Femur (tissue), 1 donor: ENCODE results near the gene PTPRT.

Source experiments
- DNase-seq: peaks from one replicate; pipeline ENCODE4 v3.0.0-alpha.2; 2017

The PTPRT gene

DNA sequence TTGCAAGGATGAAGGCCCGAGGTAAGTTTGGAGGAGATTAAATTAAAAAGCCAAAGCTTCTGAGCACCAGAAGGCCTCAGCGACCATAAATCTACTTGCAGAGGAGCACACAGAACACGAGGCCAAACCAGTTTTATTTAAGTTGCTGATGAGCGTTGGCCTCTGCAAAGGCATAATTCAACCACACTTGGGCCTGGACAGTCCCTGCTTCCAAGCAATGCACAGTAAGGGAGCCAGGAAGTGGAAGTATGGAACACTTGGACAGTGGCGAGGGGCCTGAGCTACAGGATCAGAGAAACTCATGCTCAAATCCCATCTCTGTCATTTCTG is 92.8 kb downstream of the PTPRT start:
- DNase-seq = no peak

DNA sequence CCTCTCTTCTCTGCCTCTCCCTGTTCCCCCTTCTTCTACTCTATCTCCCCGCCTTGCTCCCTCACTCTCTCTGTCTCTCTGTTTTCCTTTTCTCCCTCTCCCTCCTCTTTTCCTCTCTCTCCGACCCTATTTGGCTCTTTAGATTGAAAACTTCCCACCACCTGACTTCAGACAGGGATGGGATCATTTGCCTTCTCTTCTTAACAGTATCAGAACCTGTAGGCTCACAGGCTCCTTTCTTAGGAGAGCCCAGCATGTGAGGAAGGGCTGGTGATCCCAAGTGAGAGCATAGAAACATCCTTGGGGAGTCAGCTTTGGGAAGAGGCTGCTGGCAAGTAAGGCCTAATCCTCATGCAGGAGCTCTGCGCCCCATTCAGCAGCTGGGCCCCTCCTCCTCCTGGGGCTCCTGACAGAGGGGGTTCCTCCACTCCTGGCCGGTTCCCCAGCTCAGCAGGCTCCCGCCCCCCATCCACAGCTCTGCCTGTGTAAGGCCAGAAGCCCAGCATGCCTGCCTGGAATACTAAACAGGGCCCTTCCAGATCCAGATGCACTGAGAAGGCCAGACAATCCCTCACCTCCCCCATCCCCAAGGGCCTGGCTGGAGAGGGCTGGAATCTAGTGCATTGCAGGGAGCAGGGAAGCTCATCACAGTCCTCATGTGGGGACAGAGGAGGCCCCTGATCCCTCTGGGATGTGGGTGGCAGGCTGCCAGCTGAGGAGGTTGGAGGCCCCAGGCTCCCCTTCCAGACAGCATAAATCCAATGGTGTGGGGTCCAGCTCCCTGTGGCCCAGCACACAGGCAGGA is 93.4 kb downstream of the PTPRT start:
- peak; percentile 87 for DNase-seq

DNA sequence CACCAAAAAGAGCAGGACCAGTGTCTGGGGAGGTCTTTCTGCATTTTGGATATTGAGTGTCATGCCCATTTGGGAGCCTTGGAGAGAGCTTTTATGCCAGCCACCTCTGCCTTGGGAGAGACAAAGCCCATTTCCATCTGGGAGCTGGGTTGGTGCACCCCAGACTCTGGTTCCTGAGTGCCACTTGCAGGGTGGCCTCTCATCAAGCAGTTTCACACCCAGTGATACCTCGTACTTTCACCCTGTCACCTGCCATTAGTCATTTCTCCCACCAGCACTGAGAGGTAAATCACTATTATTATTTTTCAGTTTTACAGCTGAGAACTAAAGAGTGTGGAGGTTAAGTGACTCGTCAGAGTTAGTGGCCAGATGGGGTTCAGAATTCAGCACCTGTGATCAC is 94.7 kb downstream of the PTPRT start:
- no peak for DNase-seq

DNA sequence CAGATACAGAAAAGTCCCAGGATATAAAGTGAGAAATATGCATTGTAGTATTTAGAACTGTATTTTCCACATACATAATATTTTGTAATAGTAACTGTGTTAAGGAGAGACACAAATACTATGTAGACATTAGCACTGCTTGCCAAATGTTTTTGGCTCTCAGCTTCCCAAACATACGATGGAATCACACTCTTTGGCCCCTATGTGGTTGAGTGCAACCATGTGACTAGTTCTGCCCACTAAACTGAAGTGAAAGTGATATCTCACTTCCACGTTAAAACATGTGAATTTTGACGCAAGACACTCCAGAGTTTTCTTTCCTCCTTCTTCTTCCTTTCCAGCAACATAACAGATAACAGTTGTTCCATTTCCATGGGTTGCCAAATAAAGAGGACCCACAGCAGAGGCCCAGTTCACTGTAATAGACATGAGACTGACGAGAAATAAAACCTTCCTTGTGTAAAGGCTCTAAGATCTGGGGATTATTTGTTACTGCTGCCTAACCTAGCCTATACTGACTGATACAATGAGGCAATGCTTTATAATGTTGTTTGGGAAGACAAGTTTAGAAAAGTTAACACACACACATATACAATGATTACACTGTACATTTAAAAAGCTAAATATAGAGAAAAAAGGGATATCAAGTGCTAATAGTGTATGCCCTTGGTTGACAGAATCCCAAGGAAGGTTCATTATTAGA is 97.2 kb downstream of the PTPRT start:
- no peak for DNase-seq

DNA sequence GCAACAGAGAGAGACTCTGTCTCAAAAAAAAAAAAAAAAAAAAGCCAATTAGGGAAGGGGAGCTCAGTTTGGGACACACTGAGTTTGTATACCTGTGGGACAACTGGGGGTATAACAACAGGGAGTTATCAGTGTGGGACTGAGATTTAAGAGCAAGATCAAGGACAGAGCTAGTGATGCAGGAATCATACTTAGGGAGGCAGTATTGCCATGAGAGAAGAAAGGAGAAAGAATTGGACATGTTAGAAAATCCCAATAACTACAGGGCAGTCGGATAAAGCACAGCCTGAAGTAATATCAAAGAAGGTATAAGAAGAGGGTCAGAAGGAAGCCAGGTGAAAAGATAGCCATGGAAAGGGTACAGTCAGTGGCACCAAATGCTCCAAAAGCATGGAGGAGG is 121.2 kb downstream of the PTPRT start:
- no peak for DNase-seq

DNA sequence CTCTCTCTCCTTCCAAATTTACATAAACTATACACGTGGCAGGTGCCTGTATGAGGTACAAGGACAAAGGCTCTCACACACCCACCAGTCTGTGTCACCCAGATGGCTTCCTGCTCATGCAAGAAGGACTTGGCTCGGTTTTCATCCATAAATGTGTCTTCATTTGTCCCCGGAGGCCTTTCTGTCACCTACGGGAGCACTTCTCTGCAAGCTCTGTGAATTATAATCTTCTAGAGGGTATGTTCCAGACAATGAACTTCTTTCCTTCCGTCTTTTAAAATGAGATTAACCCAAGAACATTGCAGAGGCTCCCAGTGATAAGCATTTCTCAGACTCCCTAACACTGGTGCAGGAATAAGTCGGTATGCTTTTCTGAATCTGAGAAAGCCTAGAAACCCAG is 123.6 kb downstream of the PTPRT start:
- DNase-seq = no peak

DNA sequence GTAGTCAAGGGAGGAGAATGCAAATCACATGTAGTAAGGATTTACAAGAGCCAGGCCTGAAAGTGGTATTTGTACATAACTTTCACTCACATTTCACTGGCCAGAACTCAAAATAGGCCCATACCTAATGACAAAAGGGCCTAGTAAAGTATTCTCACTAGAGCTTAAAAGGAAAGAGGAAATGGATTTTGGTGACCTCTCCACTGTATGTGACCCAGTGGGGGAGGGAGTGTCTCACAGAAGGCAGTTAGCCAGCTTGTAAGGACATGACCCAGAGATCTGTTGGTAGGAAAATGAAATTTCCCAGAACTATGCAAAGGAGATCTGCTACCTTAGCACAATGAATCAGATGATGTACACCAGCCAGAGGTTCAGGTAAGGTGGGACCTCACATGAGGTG is 124.4 kb downstream of the PTPRT start:
- DNase-seq = no peak

DNA sequence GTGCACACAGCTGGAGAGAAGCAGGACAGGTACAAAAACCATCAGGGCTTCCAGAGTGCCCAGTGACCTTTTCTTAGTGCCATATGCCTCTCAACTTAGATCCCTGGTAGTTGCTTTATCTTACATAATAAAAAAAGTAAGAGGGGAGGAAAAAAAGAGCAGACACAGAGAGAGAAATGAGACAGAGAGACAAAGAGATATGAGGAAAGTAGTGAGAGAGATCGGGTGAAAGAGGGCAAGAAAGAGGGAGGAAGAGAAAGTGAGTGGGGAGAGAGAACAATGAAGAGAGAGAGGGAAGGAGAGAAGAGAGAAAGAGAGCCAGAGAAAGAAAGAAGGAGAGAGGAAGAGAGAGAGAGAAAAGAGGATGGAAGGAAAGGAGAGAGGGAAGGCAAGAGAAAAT is 131.6 kb downstream of the PTPRT start:
- no peak for DNase-seq

DNA sequence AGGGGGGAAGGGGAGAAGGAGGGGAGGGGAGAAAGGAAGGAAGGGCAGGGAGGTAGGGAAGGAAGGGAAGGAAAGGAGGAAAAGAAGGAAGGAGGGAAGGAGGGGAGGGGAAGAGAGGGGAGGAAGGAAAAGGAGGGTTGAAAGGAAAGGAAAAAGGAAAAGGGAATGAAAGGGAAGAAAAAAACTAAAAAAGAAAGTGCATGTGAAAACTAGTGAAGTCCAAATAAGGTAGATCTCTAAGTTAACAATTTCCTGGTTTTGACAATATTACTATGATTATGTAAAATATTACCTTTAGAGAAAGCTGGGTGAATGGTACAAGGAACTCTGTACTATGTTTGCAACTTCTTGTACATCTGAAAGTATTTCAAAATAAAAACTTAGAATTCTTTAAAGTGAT is 132.4 kb downstream of the PTPRT start:
- DNase-seq = no peak

DNA sequence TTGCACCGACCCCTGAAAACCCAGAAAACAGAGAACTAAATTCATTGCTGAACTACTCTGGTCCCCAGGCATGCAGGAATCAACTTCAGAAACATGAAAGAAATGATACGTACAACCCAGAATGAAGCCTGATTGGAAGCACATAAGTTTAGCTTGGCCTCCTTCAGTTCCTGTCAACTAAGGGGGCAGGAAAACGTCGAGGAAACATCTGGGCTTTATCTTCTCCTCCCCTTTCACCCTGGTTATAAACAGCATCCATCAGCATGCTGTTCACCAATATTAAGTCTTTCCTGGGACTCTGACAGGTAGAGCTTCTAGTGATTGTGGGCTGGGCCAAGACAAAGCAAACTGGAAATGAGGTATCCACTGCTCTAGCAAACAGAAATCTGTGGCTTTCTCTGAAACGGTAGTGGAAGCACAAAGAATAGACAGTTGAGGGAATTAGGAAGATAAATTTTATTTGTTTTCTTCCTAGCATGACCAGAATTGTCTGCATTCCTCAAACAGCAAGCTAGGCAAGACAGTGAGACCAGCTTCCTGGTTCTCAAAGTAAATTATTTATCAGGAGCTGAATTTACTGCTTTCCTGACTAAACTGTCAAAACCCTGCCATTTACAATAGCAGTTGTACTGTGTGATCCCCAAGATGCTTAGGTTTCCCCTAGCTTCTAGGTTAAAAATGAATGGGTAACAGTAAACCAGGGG is 134.4 kb downstream of the PTPRT start:
- DNase-seq = no peak

DNA sequence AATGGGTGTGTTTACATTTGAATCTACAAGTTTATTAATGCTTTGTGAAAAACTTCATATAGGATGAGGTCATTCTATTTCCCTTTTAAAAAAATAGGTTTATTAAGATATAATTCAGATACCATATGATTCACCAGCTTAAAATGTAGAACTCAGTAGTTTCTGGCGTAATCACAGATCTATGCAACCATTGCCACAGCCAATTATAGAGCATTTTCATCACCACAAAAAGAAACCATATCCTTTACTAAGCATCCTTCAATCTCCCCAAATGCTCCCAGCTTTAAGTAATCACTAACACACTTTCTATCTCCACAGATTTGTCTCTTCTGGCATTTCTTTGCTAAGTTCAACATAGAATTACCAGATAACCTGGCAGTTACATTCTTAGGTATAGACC is 137.2 kb downstream of the PTPRT start:
- no peak for DNase-seq

DNA sequence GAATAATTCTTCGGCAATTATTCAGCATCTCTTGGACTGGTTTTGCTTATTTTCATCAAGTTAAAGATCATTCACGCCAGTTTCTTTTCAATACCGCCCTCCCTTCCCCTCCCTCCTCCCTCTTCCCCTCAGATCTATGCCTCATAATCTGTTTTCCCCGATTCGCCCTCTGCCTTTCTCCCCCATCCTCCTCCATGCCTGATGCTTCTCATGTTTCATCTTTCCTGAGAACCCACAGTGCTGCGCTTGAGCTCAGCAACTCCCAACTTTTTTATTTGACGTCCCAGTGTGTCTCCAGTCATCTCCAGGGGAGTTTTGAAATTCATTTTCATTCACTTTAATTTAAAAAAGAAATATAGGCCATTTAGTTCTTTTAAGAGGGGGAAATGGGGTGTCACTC is 142.7 kb downstream of the PTPRT start:
- no peak for DNase-seq

DNA sequence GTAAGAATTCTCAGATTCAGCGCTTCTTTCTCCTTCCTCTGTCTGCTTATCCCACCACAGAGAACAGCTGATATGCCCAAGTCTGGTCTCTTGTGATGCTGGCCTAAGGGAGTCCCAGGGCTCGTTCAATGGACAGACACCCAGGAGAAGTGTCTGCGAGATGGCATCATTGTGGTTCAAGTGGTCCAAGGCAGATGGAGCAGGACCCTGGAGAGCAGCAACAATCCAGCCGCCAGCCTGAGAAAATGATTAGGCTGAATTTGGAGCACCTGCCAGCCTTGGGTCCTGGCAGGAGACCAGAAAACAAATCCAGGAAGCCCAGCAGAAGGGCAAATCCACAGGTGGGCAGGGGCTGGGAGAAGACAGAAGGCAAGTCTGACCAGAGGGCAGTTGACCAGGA is 145.8 kb downstream of the PTPRT start:
- no peak for DNase-seq

DNA sequence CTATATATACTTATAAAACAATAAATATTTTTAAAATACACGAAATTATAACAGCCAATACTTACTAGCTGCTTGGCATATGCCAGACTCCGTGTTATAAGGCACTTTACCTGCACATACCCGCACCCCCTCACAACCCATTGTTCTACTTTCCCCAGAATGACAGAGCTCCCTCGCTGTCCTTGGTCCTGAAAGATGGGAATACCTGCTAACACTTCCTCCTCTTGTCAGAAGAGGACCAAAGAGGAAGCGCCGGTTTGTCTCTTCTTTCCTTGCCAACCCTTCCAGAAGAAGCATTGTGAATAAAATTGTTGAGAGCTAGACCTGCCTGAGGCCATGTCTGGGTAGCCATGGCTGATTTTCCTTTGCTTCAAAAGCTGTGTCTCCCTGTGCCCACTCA is 149.3 kb downstream of the PTPRT start:
- DNase-seq = no peak

DNA sequence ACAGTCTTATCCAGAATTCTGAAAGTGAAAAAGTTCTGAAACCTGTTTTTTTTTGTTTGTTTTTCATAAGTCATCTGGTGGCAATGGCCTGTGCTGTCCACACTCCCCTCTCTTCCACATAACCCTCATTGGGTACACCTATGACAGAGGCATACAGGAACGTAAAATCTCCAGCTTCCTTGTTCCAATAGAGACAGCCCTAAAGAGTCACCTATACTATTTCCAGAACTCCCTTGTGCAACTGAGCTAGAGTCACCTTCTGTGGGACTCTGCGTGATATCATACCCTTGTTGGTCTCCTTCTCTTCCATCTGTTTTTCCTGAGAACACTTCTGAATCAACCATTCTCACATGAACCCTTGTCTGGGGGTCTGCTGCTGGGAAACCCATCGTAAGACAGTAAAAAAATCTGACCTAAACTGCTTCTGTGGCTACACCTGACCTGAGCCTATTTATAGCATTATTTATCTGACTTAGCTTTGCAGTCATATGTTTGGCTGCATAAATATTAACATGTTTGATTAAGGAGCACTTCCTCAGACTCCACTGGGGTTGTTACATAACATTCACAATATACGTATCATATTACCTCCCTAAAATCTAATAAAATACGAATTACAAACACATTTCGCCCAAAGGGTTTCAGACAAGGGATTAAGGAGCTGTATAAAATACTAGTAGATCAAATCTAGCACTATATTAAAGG is 151.9 kb downstream of the PTPRT start:
- DNase-seq = no peak

DNA sequence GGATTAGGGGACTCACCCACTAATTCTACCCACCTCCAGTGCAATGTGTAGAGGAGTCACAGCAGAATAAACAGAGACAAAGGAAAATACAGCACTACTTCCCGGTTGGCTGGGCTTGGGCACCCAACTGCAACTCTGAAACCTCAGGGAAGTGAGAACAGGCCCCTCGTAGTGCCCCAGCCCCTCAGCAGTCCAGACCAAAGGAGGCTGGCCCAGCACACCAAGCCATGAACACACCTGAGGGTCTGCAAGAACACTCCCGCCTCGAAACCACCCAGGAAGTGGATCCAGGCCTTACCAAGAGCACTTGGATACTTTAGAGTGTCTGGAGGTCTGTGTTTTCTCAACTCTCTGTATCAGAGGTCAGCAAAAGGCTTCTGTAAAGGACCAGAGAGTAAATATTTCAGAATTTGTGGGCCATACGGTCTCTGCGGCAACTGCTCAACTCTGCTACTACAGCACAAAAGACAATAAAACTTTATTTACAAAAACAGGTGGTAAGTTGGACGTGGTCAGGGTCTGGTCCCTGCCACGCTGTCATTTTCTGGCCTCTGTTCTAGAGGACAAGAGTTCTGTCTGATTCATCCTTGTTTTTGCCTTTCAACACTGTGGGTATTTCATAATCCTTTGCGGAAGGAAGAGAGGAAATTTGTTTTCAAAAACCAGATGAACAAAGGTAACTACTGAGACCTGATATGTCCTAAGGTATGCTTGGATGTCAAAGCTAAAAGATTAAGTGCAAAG is 154.6 kb downstream of the PTPRT start:
- DNase-seq = no peak

DNA sequence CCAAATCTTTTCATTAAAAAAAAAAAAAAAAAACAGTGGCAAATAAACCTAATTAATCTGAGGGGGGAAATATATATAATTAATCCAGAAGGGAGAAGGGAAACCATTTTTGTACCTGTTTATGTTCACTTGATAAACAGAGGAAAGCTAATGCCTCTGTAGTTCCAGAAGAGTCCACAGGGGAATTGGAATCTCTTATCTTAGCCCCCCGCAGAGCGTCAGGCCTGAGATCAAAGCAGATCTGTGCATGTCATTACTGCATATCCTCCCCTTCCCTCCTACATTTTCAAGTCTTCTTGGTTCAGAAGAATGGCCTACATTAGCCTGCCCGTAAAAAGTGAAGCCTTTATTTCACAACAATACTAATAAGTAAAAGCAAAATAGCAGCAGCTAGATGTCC is 157.2 kb downstream of the PTPRT start:
- no peak for DNase-seq

DNA sequence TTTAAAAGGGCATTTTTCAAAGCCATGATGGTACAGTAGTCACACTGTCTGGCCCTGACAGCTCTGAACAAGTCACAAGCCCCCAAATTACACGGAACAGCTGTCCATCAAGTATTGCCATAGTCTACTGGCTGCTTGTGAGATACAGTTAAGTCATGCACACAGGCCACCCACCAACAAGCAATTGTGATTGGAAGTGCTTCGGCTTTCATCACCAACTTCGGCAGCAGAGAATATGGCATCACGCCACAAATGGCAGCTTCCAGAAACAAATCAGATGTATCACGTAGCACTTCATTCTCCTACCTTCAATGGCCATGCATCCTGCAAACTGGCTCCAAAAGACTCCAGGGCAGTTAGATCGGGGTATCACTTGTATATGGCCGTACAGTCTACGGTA is 160.5 kb downstream of the PTPRT start:
- DNase-seq = no peak

DNA sequence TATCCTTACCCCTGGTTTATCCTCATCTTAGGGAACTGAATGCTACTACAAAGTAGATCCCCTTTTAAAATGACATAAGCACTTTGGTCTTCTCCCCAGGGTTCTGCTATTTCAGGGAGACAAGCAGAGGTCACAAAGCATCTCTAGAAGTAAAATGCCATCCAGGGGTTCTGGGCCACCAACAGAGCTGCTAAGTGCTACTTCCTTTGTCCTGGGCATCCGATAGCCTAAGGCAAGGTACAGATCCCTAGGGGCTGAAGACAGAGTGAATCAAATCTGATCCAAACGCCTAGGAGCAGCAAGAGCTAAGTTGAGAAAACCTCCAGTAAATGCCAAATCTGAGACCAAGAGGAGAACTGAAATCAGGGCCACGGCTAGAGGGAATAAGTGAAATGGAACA is 161.2 kb downstream of the PTPRT start:
- DNase-seq = no peak

DNA sequence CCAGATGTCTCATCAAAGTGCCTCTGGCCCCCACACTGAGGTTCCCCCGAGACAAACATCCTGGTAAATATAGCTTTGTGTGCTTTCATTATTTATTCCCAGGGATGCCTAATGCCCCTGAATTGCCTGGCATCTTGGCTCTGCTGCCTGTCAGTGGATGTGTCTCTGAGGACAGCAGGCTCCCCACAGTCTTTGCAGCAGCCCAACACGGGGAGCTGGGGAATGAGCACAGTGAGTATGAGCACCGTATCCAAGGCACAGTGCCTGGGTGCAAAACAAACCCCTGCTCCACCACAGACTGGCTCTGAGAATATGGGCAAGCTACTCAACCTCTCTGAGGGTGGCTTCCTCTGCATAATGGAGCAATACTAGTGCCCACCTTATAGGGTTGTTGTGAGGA is 165.9 kb downstream of the PTPRT start:
- DNase-seq = no peak

DNA sequence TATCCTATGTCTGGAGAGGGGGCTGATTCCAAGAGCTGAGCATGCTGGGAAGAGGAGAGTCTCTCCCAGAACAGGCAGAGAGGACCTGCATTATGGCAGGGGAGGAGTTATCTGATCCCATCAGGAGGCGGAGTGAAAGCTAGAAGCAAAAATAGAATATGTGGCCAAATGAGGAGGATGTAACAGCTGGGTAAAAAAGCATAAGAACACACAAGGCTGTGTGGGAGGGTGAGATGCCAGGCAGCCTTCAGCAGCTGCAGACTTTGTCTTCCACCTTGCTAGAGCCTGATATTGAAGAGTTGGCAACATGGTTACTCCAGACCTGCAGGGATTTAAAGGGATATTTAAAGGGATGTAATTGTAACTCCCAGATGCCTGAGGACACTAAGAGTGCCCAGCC is 167.1 kb downstream of the PTPRT start:
- DNase-seq = no peak

DNA sequence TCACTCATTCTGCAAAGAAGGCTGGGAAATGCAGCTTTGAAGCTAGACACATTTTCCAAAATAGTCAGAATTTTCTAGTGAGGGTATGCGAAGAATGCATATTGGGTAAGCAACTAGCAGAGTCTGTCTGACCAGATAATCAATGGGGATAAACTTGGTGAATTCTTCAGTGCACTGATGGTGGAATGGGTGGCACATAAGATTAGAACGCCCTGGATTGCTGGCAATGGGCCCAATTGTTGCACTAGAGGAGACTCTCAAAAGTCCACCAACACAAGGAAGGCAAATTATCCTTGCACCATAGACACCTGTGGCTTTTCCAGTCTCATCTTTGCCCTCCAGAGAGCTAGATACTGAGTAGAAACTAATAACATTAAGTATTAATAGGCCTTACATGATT is 167.6 kb downstream of the PTPRT start:
- DNase-seq = no peak
